Measurements from ENCODE around the gene CRYL1.

Gene CRYL1

GRCh38 chr13:20360835-20361412 lies 164.7 kb downstream of the CRYL1 start:
- Histone ChIP-seq H2AFZ (ENCODE audit: low read depth, low read length, severe bottlenecking) (no peak overlapping the region), H3K9ac (ENCODE audit: low read length) (no peak overlapping the region), H3K4me3 (ENCODE audit: insufficient read depth, low read length, poor library complexity, severe bottlenecking) (no peak overlapping the region), H3K27me3 (ENCODE audit: low read length) (no peaks in the 10 kb centered on the region), H3K9me3 (ENCODE audit: insufficient read depth, low read length) (no peaks in the 10 kb centered on the region), H3F3A (ENCODE audit: insufficient read depth) (no peaks in the 10 kb centered on the region), H3K36me3 (ENCODE audit: low read length) (no peaks in the 10 kb centered on the region), H4K20me1 (ENCODE audit: low read depth, low read length) (no peaks in the 10 kb centered on the region), H3K27ac (ENCODE audit: low read depth, low read length) (no peak overlapping the region), H3K79me2 (ENCODE audit: insufficient read depth, low read length) (no peaks in the 10 kb centered on the region), H3K4me2 (ENCODE audit: low read depth, low read length, poor library complexity, severe bottlenecking) (no peak overlapping the region), H3K9me2 (replicated peaks; ENCODE audit: insufficient read depth, low read length) (no peaks in the 10 kb centered on the region)
- TF ChIP-seq CTCF (IDR thresholded peaks at IDR 0.05; ENCODE audit: insufficient read depth, low read length, poor library complexity, severe bottlenecking): no peak
- no peak for TF ChIP-seq EZH2phosphoT487 (conservative IDR thresholded peaks at IDR 0.05; ENCODE audit: low read length)

- Histone ChIP-seq H3K27me3 (ENCODE audit: low read length) (no peaks in the 10 kb centered on the region), H2AFZ (ENCODE audit: low read depth, low read length, severe bottlenecking) (no peak overlapping the region)
Observed at GRCh38 chr13:20360041-20360491, 165.6 kb downstream of the CRYL1 start.

GRCh38 chr13:20359335-20359734 lies 166.3 kb downstream of the CRYL1 start:
- TF ChIP-seq EZH2phosphoT487 (conservative IDR thresholded peaks at IDR 0.05; ENCODE audit: low read length) (no peak), CTCF (IDR thresholded peaks at IDR 0.05; ENCODE audit: insufficient read depth, low read length, poor library complexity, severe bottlenecking) (no peak)
- Histone ChIP-seq H3F3A (ENCODE audit: insufficient read depth) (no peaks in the 10 kb centered on the region), H3K27ac (ENCODE audit: low read depth, low read length) (no peak overlapping the region)

More at GRCh38 chr13:20360041-20360491, 165.6 kb downstream of the CRYL1 start:
- Histone ChIP-seq H3K27ac (ENCODE audit: low read depth, low read length) (no peak overlapping the region), H3K9ac (ENCODE audit: low read length) (no peak overlapping the region), H4K20me1 (ENCODE audit: low read depth, low read length) (no peaks in the 10 kb centered on the region), H3K9me2 (replicated peaks; ENCODE audit: insufficient read depth, low read length) (no peaks in the 10 kb centered on the region), H3F3A (ENCODE audit: insufficient read depth) (no peaks in the 10 kb centered on the region), H3K79me2 (ENCODE audit: insufficient read depth, low read length) (no peaks in the 10 kb centered on the region), H3K36me3 (ENCODE audit: low read length) (no peaks in the 10 kb centered on the region), H3K9me3 (ENCODE audit: insufficient read depth, low read length) (no peaks in the 10 kb centered on the region), H3K4me3 (ENCODE audit: insufficient read depth, low read length, poor library complexity, severe bottlenecking) (no peak overlapping the region), H3K4me2 (ENCODE audit: low read depth, low read length, poor library complexity, severe bottlenecking) (no peak overlapping the region)
- TF ChIP-seq CTCF (IDR thresholded peaks at IDR 0.05; ENCODE audit: insufficient read depth, low read length, poor library complexity, severe bottlenecking) (no peak), EZH2phosphoT487 (conservative IDR thresholded peaks at IDR 0.05; ENCODE audit: low read length) (no peak)

More at GRCh38 chr13:20359335-20359734, 166.3 kb downstream of the CRYL1 start:
- Histone ChIP-seq H4K20me1 (ENCODE audit: low read depth, low read length) (no peaks in the 10 kb centered on the region), H3K36me3 (ENCODE audit: low read length) (no peaks in the 10 kb centered on the region), H2AFZ (ENCODE audit: low read depth, low read length, severe bottlenecking) (no peak overlapping the region), H3K4me3 (ENCODE audit: insufficient read depth, low read length, poor library complexity, severe bottlenecking) (no peak overlapping the region), H3K9me3 (ENCODE audit: insufficient read depth, low read length) (no peaks in the 10 kb centered on the region), H3K27me3 (ENCODE audit: low read length) (no peaks in the 10 kb centered on the region), H3K79me2 (ENCODE audit: insufficient read depth, low read length) (no peaks in the 10 kb centered on the region), H3K9me2 (replicated peaks; ENCODE audit: insufficient read depth, low read length) (no peaks in the 10 kb centered on the region), H3K9ac (ENCODE audit: low read length) (no peak overlapping the region), H3K4me2 (ENCODE audit: low read depth, low read length, poor library complexity, severe bottlenecking) (no peak overlapping the region)

Measured in SU-DHL-6 (cell line).